Posterior cingulate gyrus (tissue), 11 donors: ENCODE data around the gene EHBP1.

ENCODE experiments used
- DNase-seq, 10 donors: peaks; one replicate each; pipeline versions ENCODE4 v3.0.0 to v3.0.0-alpha.2; 2020 to 2021; ENCODE audit warnings: mixed read lengths in 3 of 10
- intact Hi-C: fragments of 100-400 bp; cut with DNase I; formaldehyde crosslinking; loops from one replicate; pipeline ENCODE4 v1.15.1; 2023

The EHBP1 gene

GRCh38 chr2:62931536-62931935 is 226.0 kb downstream of the EHBP1 start:
- no peak for DNase-seq

DNA sequence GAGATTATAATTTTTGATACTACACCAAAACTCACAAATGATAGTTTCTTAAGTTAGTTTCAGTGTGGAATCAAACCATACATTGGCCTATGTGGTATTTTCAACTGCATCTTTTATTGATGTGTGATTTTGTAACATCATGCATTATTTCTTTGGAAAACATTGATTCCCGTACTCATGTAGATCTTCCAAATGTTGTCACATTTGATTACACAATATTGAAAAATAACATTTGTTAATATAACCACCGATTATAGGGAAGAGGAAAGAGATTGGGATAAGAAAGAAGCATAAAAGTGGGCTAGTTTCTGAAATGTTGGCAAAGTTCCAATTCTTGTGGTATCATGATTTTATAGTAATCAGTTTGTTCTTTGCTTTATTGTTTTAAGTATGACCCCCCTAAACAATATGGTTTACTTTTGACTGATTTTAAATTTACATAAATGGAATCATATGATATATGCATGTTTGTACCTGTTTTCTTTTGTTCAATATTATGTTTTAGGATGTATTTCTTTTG is 227.9 kb downstream of the EHBP1 start:
- intact Hi-C loops: no loop called here
- no peak for DNase-seq

More at GRCh38 chr2:62931536-62931935, 226.0 kb downstream of the EHBP1 start:
- intact Hi-C loops: no loop called here

DNA sequence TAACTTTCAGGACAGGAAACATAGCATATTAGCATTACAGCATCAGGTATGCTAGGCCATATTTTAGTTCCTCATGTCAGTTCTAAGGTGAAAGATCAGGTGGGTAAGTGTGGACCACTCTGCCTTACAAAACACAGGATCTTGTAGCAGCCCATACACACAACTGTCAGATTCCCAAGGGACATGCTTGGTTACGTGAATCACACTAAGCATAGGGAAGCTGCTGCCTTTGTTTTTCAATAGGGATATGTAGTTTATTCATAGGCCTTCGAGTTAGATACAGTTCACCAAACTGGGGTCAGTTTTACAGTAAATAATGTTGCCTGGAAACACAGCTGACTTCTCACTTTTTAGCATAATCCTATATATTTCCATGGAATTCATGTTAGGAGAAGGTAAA is 229.0 kb downstream of the EHBP1 start:
- intact Hi-C loops: no loop called here
- no peak for DNase-seq

DNA sequence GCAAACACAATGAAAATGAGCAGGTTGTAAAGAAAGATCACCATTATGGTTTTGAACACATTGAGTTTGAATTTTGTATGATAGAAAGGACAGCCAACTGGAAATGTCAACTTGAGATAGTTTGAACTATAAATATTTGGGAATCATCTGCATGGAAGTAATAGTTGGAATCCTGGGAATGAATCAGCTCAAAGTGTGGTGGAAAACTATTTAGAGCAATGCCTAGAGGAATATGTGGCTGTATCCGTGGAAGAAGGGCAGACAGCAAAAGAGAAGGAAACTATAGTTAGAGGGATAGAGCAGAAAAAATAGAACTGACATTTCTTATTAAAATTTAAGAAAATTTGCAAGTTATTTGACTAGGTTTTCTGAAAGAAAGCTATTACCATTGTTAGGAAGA is 232.6 kb downstream of the EHBP1 start:
- DNase-seq: no peak
- intact Hi-C loops: no loop called here

GRCh38 chr2:62939735-62940491 is 234.4 kb downstream of the EHBP1 start:
- intact Hi-C loops: no loop called here
- no peak for DNase-seq

GRCh38 chr2:62940697-62941096 is 235.2 kb downstream of the EHBP1 start:
- intact Hi-C loops: no loop called here

DNA sequence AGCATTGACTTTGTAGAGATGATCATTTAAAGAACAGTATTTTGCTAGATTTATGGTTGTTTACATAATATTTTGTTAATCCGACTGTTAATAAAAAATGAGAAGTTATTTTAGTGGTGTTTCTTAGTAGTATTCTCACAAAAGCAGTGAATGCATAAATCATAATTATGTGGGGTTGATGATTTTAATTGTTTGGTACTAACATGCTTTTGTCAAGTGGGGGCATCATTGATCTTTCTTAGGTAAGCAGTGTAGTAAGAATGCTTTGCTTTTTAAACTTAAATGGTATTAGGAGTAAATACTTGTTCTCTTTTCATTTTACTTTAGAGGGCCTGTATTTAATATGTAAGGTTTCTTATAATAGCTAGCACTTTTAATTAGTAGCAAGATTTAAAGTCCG is 235.9 kb downstream of the EHBP1 start:
- intact Hi-C loops: no loop called here
- no peak for DNase-seq

More at GRCh38 chr2:62940697-62941096, 235.2 kb downstream of the EHBP1 start:
- no peak for DNase-seq

DNA sequence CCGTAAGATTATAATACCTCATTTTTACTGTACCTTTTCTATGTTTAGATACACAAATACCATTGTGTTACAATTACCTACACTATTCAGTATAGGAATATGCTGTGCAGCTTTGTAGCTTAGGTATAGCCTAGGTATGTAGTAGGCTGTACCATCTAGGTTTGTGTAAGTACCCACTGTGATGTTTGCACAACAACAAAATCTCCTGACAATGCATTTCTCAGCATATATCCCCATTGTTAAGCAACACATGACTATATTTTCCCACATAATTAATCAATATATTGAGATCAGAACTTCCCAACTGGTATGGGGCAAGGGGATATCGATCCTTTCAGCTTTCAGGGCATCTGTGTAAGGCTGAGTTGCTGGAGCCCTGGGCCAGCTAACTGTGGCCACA is 238.8 kb downstream of the EHBP1 start:
- no peak for DNase-seq
- intact Hi-C loops: no loop called here

DNA sequence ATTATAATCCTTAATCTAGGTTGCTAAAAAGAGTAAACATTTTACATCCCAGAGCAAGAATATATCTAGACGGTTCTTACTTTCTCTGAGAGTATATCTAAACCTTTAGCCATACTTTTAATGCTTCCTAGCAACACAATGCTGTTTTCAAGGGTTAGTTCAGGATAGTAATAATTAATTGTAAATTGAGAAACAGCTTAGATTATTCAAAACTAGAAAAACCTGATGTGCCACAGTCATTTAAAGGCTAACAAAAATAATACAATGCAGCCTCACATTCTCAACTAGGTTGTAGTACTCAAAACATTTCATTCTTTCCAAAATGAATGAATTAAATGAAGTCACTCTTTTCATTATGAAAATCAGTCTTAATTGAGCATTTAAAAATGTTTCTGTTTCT is 241.9 kb downstream of the EHBP1 start:
- DNase-seq: no peak
- intact Hi-C loops: no loop called here

DNA sequence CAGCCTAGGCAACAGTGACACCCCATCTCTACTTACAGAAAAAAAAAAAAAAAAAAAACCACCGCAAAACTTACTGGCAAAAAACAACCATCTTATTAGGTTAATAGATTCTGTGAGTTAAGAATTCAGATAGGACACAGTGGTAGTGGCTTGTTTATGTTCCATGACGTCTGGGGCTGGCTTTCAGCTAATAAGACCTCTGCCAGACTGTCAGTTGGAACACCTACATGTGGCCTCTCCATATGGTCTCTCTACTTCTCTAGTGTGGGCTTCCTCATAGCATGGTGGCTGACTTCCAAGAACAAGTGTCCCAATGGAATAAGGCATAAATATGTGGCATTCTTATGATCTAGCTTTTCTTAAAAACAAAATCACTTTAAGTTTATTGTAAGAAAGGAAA is 251.1 kb downstream of the EHBP1 start:
- no peak for DNase-seq
- intact Hi-C loops: no loop called here

DNA sequence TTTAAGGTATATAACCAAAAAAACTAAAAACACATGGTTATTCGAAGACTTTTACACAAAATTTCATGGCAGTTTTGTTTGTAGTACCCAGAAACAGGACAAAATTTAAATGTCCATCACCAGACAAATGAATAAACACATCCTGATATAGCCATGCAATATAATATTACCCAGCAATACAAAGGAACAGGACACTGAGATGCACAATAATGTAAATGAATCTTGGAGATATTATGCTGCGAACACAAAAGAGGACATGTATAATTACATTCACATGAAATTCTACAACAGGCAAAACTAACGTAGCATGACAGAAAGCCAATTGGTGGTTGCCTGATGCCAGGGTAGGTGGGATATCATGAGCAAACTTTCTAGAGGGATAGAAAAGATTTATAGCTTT is 252.7 kb downstream of the EHBP1 start:
- DNase-seq: no peak
- intact Hi-C loops: no loop called here

GRCh38 chr2:62964050-62964449 is 258.5 kb downstream of the EHBP1 start:
- no peak for DNase-seq

DNA sequence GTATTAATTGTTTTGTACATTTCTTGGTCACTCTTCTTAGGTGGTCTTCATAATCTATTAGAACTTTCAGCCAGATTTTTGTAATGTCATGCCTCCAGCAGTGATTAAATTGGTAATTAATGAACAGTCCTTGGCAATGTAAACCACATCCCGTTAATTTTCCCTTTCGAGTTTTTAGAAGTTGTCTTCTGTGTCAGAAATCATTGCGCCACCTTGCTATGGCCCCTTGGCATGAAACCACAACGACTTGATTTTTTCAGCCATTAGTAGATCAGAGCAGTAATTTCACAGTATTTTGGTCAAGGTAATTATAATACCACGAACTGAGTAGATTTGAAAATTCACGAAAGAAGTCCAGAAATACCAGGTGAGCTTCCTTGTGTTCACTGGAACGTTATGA is 259.2 kb downstream of the EHBP1 start:
- intact Hi-C loops: no loop called here
- DNase-seq: no peak

More at GRCh38 chr2:62964050-62964449, 258.5 kb downstream of the EHBP1 start:
- intact Hi-C loops: no loop called here

DNA sequence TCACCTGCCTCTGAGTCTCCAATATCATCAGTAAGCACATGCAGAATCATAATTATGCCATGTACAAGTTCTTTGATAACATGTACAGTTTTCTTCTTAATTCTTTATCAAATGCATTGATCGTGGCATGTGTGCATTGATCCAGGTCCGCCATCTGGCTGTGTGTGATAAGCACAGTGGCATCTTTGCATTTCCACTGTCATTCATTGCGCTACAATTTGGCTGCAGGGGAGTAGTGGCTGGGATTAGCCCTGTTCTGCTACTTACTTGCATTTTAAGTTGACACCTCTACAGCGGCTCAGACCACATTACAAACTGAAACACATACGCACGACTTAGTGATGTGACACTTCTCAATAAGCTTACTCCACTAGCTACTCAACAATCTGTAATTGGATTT is 261.5 kb downstream of the EHBP1 start:
- no peak for DNase-seq
- intact Hi-C loops: no loop called here

- no peak for DNase-seq
- intact Hi-C loops: no loop called here
These were observed 262.7 kb downstream of the EHBP1 start for GRCh38 chr2:62968168-62968567.

GRCh38 chr2:62968668-62969067 is 263.2 kb downstream of the EHBP1 start:
- DNase-seq: no peak
- intact Hi-C loops: no loop called here

DNA sequence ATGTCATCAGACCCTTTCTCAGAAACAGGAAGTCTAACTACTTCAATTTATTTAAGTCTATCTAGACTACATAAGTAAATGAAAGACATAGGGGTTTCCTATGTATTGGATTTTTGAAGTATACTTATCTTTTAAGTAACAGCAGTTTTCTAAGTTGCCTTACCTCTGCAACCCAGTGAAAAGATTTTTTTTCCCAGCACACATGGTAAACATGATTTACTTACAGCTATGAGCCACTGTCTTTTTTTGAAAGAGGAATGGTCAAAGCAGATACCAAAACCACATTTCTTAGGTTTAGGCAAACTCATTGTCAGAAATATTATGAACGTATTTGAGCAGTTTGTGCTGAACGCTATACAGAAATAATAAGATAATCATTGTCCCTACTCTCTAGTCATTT is 266.4 kb downstream of the EHBP1 start:
- no peak for DNase-seq
- intact Hi-C loops: no loop called here

DNA sequence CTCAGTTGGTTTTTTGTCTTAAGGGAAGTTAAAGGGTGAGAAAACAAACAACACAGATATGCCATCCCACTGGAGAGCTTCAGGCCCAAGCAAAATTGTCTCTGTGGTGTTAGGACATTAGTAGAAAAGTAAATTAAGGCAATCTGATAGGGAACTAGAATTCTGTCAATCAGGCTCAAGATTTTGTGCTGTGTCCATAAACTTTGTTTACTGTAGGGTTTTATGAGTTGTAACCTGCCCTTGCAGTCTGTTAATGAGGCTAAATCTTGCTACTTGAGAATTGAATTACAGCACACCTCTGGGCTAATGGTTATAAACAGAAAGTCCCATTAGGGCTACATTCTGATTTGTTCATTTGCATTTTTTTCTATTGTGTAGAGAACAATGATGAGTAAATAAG is 267.1 kb downstream of the EHBP1 start:
- intact Hi-C loops: no loop called here
- no peak for DNase-seq

GRCh38 chr2:62974999-62975398 is 269.5 kb downstream of the EHBP1 start:
- no peak for DNase-seq
- intact Hi-C loops: no loop called here

DNA sequence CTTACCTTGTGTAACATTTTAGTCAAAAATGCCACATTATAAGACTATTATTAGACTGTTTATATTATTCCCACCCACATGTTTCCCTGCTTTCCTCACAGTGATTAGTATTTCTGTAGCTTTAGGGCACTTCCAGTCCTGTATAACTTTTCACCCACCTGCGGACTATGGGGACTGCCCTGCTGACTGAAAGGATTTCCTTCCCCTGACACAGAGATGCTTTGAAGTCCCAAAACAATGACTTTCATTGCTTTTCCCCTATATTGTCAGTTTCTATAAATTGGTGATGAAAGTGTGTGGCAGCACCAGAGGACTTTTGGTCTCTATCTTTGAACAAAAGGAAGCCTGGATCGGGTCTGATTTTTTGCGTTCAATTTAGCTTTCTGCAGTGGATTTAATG is 286.1 kb downstream of the EHBP1 start:
- intact Hi-C loops: no loop called here
- no peak for DNase-seq

GRCh38 chr2:62992561-62992960 is 287.0 kb downstream of the EHBP1 start:
- intact Hi-C loops: no loop called here
- no peak for DNase-seq

DNA sequence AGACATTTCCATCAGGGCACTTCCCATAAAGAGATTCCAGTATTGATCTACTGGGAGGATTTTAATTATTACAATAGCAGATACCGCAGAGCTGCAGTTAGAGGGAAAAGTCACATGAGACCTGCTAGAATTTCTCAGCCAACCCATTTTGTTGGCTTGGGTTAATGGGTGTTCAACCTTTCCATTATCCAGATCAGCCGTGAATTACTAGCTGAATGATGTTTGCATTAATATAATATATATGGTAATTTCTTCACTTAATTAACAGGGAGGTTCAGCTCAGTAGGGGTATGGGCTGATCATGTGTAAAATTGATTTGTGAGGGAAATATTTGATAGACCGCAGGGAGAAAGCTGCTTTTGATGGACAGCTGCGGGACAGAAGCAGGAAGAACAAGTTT is 288.7 kb downstream of the EHBP1 start:
- intact Hi-C loops: no loop called here
- no peak for DNase-seq
